Mesothelial cell of epicardium (in vitro differentiated cells): ENCODE measurements around the gene LCN6. TPM values are rescaled to one million over a fixed set of nuclear protein-coding genes. Genes with fewer than 3 reads are reported as not detected.

ENCODE experiments used
- DNase-seq, 2 experiments: peaks; one replicate each; pipeline ENCODE4 v3.0.0; 2021; ENCODE audit warnings: low spot score in 2 of 2; ENCODE audit not compliant: unreplicated experiment in 2 of 2
- H3K27ac Mint-ChIP-seq: 2 replicates; pipeline ENCODE4 v1.8.0; 2021; ENCODE audit warnings: mixed read lengths
- H3K27me3 Mint-ChIP-seq: 2 replicates; pipeline ENCODE4 v1.8.0; 2021; ENCODE audit warnings: low read depth, mixed read lengths
- H3K36me3 Mint-ChIP-seq: 2 replicates; pipeline ENCODE4 v1.8.0; 2021; ENCODE audit warnings: mixed read lengths
- H3K4me1 Mint-ChIP-seq: 2 replicates; pipeline ENCODE4 v1.8.0; 2021; ENCODE audit warnings: mixed read lengths
- H3K4me3 Mint-ChIP-seq: 2 replicates; pipeline ENCODE4 v1.8.0; 2021; ENCODE audit warnings: mild to moderate bottlenecking, moderate library complexity, mixed read lengths
- H3K9me3 Mint-ChIP-seq: 2 replicates; pipeline ENCODE4 v1.8.0; 2021; ENCODE audit warnings: mixed read lengths
- total RNA-seq: library from RNA; stranded (reverse); gene quantifications from 3 replicates; pipeline ENCODE4 v1.2.1, GENCODE V29; 2021
- TF ChIP-seq, protein P1 (sequence below): fragments of 200-600 bp; sonication (generic); IDR thresholded peaks from one replicate; pipeline ENCODE4 v1.5.0; 2021; ENCODE audit warnings: antibody characterized with exemption; ENCODE audit not compliant: unreplicated experiment

LCN6 gene
- total RNA-seq, 1 donor from 2014 or later: not detected

DNA sequence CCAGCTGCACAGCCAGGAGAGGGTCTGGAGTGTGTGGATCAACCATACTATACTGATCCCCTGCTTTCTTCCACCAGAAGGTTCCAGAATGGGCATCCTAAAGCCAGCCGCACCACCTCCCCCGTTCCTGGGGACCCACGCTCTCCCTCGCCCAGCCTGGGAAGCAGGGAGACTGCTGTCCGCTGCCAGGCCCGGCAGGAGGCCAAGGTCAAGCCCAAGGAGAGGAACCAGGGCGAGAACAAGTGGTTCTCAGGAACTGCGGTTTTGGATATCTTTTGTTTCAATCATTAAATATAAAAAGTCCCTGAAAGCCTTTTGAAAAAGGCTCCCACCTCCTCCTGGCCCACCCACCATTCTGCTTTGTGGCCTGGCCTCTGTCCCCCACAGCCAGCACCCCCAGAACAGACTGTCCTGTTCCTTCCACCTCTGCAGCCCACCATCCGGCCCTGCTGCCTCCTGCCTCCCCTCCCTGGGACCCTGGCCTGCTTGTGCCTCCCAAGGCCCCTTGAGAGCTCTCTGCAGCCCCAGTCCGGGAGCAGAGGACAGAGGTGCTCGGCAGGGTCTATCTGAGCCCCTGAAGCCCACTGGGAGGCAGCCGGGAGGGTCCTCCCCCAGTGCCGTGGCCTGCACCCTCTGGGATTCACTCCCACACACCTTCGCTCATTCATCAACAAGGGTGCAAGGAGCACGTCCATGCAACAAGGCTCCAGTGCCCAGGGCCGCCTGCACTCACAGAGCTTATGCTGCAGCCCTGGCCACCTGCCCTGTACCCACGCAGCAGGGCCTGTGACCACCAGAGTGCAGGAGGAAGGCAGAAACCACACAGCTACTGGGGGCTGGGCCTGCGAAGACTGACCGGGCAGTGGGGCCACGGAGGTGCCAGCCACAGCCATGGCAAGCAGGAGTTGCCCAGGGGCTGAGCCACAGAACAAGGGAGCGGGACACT is 614 bp upstream of the LCN6 start:
- Mint-ChIP-seq H3K4me1 (no peaks in the 10 kb centered on the region), H3K9me3 (peaks cover 15% of the 10 kb centered on the region), H3K36me3 (no peaks in the 10 kb centered on the region), H3K27me3 (peaks cover 16% of the 10 kb centered on the region), H3K27ac (no peak overlapping the region), H3K4me3 (no peak overlapping the region)
- no peak for DNase-seq
- TF ChIP-seq, protein P1, sequence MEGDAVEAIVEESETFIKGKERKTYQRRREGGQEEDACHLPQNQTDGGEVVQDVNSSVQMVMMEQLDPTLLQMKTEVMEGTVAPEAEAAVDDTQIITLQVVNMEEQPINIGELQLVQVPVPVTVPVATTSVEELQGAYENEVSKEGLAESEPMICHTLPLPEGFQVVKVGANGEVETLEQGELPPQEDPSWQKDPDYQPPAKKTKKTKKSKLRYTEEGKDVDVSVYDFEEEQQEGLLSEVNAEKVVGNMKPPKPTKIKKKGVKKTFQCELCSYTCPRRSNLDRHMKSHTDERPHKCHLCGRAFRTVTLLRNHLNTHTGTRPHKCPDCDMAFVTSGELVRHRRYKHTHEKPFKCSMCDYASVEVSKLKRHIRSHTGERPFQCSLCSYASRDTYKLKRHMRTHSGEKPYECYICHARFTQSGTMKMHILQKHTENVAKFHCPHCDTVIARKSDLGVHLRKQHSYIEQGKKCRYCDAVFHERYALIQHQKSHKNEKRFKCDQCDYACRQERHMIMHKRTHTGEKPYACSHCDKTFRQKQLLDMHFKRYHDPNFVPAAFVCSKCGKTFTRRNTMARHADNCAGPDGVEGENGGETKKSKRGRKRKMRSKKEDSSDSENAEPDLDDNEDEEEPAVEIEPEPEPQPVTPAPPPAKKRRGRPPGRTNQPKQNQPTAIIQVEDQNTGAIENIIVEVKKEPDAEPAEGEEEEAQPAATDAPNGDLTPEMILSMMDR: no peak

DNA sequence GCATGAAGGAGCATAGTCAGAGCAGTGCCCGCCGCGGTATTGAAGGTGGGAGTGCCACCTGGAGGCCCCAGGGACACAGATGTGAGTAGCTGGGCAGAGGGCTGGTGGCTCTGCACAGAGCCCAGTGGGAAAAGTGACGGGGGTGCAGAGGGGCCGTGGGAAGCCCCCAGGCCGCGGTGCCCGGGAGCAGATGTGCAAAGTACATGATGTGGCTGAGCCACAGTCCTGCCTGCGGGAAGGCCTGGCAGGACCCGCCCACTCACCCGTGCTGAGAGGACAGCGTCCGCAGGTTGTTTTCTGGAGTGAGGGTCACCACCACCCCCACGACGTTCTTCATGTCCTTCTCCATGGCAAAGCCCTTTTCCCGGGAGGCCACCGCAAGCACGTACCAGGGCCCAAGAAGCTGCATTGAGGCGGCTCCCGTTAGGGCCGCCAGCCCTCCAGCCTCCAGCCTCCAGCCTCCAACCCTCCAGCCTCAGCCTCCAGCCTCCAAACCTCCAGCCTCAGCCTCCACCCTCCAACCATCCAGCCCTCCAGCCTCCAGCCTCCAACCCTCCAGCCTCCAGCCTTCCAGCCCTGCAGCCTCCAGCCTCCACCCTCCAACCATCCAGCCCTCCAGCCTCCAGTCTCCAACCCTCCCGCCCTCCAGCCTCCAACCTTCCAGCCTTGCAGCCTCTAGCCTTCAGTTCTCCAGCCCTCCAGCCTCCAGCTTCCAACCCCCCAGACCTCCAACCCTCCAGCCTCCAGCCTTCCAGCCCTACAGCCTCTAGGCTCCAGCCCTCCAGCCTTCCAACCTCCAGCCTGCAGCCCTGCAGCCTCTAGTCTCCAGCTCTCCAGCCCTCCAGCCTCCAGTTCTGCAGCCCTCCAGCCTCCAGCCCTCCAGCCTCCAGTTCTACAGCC is 914 bp downstream of the LCN6 start:
- Mint-ChIP-seq H3K4me3 (no peak overlapping the region), H3K4me1 (peaks cover 4% of the 10 kb centered on the region), H3K36me3 (no peaks in the 10 kb centered on the region), H3K27me3 (peaks cover 12% of the 10 kb centered on the region), H3K27ac (no peak overlapping the region), H3K9me3 (peaks cover 11% of the 10 kb centered on the region)
- DNase-seq: no peak
- TF ChIP-seq, protein P1: no peak

DNA sequence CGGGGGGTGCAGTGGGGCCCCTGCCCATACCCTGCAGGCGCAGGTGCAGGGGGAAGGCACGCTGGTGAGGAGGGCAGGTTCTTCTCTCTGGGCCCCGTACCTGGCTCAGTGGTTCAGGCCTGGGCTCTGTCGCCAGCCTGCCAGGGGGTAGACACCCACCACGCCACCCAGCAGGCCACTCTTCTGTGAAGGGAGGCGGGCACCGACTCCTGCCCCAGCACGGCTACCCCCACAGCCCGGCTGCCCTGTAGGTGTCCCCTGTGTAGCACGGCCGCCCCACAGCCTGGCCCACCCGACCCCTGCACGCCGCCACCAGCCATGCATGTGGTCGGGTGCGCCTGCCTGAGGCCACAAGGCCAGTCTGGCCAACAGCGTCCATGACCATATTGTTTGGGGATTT is 1.7 kb downstream of the LCN6 start:
- DNase-seq: no peak
- no peak overlapping the region for H3K27ac Mint-ChIP-seq
- TF ChIP-seq, protein P1: no peak
- H3K36me3 Mint-ChIP-seq: no peaks in the 10 kb centered on the region
- H3K27me3 Mint-ChIP-seq: peaks cover 7% of the 10 kb centered on the region
- H3K4me3 Mint-ChIP-seq: no peak overlapping the region
- H3K4me1 Mint-ChIP-seq: peaks cover 8% of the 10 kb centered on the region
- peaks cover 3% of the 10 kb centered on the region for H3K9me3 Mint-ChIP-seq

DNA sequence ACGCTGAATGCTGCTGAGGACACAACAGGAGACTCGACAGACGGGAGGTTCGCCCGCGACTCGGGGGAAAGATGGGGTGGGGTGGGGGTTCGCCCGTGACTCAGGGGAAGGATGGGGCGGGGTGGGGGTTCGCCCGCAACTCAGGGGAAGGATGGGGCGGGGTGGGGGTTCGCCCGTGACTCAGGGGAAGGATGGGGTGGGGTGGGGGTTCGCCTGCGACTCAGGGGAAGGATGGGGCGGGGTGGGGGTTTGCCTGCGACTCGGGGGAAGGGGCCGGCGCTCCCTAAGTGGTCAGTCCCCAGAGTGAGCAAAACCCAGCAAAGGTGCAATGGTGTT is 2.2 kb downstream of the LCN6 start:
- H3K4me3 Mint-ChIP-seq: no peak overlapping the region
- H3K36me3 Mint-ChIP-seq: no peaks in the 10 kb centered on the region
- TF ChIP-seq, protein P1: no peak
- H3K4me1 Mint-ChIP-seq: peaks cover 11% of the 10 kb centered on the region
- peaks cover 5% of the 10 kb centered on the region for H3K27me3 Mint-ChIP-seq
- no peaks in the 10 kb centered on the region for H3K9me3 Mint-ChIP-seq
- no peak overlapping the region for H3K27ac Mint-ChIP-seq
- DNase-seq: no peak

DNA sequence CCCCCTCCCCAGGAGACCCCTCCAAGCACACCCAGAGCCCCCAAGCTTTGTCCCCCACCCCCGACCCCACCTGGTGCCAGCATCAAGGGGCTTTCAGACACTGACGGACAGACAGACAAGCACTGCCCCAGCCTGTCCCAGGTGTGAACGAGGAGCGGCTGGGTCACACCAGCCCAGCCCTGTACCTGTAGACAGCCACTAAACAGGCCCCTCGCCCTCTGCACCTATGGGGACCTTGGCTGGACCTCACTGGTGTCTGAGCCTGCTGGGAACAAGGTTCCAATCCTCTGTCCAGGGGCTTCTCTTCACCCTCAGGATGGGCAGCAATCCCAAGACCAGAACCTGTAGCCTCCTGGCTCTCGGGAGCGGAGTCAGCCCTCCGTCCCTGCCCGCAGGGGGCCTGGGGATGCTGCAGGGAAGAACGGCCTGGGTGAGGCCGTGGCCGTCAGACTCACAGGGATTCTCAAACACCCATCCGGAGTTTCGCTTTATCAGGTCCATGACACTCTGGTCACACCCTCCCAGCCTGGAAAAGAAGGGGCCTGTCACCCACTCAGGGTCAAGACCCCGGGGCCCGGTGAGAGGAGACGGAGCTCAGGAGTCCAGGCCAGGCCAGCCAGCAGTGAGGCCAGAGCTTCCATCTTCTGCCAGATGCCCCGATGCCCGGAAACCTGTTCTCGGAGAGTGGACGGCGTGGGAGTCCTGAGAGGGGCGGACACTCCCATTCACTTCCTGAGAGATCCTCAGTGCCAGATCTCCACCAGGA is 2.8 kb downstream of the LCN6 start:
- Mint-ChIP-seq H3K27ac (no peak overlapping the region), H3K36me3 (no peaks in the 10 kb centered on the region), H3K27me3 (peaks cover 2% of the 10 kb centered on the region), H3K4me1 (peaks cover 11% of the 10 kb centered on the region), H3K9me3 (no peaks in the 10 kb centered on the region), H3K4me3 (no peak overlapping the region)
- TF ChIP-seq, protein P1: no peak
- no peak for DNase-seq
